GM18505 (cell line): ENCODE data around the gene AKR1E2.

Source experiments
- ATAC-seq: cut with Tn5 transposase; IDR thresholded peaks from one replicate; pipeline ENCODE4 v1.9.1; 2021; ENCODE audit not compliant: unreplicated experiment
- POLR2A ChIP-seq: IDR thresholded peaks from 4 replicates; pipeline ENCODE4 v1.6.1; 2011; ENCODE audit warnings: borderline replicate concordance; ENCODE audit not compliant: insufficient read depth, insufficient read length; ENCODE audit errors: extremely low read depth

Gene AKR1E2

GRCh38 chr10:4824791-4825310 is 1.2 kb upstream of the AKR1E2 start:
- no peak for ATAC-seq
- TF ChIP-seq POLR2A = no peak

GRCh38 chr10:4825456-4825867 is 545 bp upstream of the AKR1E2 start:
- ATAC-seq = no peak
- TF ChIP-seq POLR2A = no peak

- no peak for ATAC-seq
- no peak for TF ChIP-seq POLR2A
These were observed 851 bp downstream of the AKR1E2 start for GRCh38 chr10:4826792-4827324.

DNA sequence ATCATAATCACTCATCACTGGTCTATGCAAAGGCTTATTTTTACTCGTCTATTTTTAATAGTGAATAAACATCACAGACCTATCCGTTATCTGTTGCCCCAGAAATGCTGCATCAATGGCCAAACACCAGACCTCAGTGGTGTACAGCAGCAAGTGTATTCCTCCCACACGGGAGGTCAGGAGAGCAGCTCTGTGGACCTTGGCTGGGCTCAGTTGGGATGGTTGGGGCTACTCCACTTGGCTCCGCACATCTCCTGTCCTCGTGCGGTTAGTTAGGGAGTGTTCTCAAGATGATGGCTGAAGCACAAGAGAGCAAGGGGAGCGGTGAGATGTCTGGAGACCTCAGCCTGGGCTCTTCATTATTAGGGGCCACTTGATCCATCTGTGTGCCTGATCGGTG is 2.0 kb downstream of the AKR1E2 start:
- no peak for ATAC-seq
- no peak for TF ChIP-seq POLR2A

DNA sequence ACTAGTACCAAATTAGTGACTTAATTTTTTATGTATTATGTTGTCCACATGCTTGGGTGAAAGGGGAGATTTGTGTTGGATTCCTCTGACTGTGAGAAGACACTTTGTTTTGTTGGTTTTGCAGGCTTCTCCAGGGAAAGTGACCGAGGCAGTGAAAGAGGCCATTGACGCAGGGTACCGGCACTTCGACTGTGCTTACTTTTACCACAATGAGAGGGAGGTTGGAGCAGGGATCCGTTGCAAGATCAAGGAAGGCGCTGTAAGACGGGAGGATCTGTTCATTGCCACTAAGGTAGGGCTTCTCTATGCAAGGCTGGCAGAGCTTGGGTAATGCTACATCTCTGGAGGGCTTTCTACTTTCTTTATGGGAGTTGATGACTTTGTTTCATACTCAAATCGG is 4.5 kb downstream of the AKR1E2 start:
- TF ChIP-seq POLR2A = no peak
- ATAC-seq = no peak

DNA sequence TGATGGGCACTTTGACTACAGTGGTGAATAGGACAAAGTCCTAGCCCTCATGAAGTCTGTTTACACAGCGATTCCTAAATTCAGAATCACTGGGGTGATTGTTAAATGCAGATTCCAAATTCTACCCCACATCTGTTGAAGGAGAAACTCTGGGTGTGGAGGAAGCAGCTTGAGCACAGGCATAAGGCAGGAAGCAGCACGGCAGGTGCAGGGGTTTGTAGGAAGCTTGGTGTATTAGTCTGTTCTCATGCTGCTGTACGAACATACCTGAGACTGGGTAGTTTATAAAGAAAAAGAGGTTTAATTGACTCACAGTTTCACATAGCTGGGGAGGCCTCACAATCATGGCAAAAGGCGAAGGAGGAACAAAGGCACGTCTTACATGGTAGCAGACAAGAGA is 5.1 kb downstream of the AKR1E2 start:
- no peak for ATAC-seq
- TF ChIP-seq POLR2A = no peak

- ATAC-seq = no peak
- TF ChIP-seq POLR2A = no peak
These were observed 7.3 kb downstream of the AKR1E2 start for GRCh38 chr10:4833286-4833685.

DNA sequence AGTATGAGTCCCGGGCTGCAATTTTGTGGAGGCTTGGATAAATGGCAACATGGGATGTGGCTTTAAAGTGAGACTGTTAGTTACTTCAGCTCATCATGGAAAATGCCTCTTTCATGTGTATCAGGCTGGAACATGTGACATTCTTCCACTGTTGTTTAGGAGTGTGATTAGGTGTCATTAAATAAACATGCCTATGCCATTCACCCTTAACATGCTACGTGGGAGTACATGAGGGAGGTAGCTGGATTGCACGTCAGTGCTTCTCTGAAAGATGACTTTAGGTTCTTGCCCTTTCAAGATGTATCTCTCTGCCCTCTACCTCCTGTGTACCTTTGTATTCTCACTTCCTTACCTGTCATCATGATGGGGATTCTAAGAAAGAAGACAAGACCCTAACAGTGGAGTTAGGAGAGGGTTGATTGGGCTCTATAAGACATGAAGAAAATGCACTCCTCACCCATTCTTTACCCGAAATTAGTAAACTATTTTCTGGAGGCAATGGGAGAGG is 8.9 kb downstream of the AKR1E2 start:
- ATAC-seq = no peak
- no peak for TF ChIP-seq POLR2A

DNA sequence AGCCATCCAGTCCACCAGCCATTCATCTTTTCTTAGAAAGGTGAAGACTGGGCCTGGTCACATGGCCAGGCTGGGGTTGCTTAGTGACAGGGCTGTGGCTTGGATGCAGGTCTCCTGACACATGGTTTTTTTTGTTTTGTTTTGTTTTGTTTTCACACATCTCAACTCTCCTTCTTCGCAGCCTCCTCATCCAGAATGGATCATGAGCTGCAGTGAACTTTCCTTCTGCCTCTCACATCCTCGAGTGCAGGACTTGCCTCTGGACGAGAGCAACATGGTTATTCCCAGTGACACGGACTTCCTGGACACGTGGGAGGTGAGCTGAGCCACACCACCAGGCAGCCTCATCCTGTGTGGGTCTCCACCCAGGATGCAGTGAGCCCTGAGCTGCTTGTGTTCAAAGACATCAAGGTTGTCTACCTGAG is 9.5 kb downstream of the AKR1E2 start:
- TF ChIP-seq POLR2A = no peak
- no peak for ATAC-seq

GRCh38 chr10:4836416-4836969 is 10.5 kb downstream of the AKR1E2 start:
- no peak for TF ChIP-seq POLR2A
- no peak for ATAC-seq

DNA sequence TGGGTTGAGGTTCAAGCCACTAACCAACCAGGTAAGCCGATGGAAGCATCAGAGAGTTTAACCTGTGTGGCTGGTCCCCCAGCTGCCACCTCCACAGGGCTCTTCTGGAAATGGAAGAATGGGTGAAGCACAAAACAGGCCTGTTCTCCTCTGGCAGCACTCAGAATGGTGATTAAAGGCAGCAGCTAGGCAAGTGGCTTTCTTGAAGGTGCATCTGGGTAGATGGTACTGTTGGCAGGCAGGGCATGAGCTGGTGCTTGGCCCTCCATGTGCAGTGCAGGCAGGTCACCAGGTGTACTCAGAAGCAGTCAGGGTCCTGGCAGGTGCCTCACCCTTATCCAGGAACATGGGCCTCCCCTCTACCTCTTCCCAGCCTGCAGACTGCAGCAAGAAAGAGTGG is 11.5 kb downstream of the AKR1E2 start:
- no peak for TF ChIP-seq POLR2A
- ATAC-seq = no peak

DNA sequence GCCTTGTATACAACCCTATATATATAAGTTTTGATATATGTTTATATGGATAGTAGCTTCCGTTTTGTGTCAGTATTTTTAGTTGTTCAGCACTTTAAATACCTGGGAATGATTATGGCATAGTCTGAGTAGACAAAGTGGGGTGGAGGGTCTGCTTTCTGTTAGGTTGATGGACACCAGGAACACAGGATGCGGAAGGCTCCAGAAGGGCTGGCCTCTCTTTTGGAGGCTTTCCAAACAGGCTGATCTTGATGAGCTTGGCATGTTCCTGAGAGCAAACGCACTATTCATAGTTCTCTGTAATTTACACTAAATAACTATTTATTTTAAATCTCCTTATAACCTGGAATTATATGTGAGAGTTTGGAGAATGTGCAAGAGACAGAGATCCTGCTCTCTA is 12.7 kb downstream of the AKR1E2 start:
- no peak for ATAC-seq

DNA sequence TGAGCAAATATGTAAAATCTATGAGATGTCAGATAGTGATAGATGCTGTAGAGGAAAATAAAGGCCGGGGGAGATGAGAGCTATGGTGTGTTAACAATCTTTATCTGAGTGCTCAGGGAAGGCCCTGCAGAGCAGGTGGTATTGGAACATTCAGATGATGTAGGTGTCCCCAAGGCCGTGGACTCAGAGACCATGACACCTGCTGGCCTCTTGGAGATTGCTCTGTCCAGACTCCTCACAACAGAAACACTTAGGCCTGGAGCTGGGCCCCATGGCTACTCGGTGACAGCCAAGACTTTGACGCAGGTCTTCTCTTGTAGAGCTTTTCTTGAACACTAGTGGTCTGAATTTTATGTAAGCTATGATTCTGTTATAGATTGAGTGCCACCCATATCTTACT is 13.3 kb downstream of the AKR1E2 start:
- ATAC-seq = no peak
- TF ChIP-seq POLR2A = no peak

More for the DNA sequence above, 12.7 kb downstream of the AKR1E2 start:
- TF ChIP-seq POLR2A = no peak

DNA sequence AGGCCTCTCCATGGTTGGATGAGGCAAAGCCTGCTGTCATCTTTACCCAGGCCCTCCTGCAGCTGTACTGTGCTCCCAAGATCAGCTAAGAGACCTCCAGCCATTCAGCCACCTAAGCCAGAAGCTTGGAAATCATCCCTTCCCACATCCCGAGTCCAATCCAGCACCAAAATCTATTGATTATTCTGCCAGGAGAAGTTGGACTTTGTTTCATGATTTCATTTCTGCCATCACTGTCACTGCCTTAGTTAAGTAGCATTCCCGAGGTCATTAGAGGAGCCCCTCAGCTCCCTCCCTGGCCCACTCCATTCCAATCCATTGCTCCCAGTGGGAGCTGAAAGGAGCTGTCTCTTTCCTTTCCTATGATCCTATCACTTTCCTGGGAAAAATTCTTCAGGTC is 14.1 kb downstream of the AKR1E2 start:
- no peak for ATAC-seq
- no peak for TF ChIP-seq POLR2A
